Endothelial cell of umbilical vein (primary cell): ENCODE results near the gene ACTR3. TPM values are rescaled to one million over a fixed set of nuclear protein-coding genes. Genes with fewer than 3 reads are reported as not detected.

ENCODE experiments used
- BruUV-seq: library from RNA; stranded (reverse); fragments of 400-500 nt; replicated peaks from 2 replicates; lab custom pipeline; 2021; lab: Mats Ljungman, UMichigan
- CTCF ChIA-PET: fragments of 300-600, 350-600 bp; sonication (Branson Sonifier 250); formaldehyde crosslinking; loops from one replicate; lab custom pipeline; 2021; ENCODE audit warnings: antibody characterized with exemption, inconsistent platforms; lab: Charles Lee
- POLR2A ChIA-PET: fragments of 300-600, 350-600 bp; sonication (Branson Sonifier 250); formaldehyde crosslinking; loops from one replicate; lab custom pipeline; 2021; ENCODE audit warnings: antibody characterized with exemption, inconsistent platforms; lab: Charles Lee
- DNase-seq: peaks from one replicate; pipeline ENCODE4 v3.0.0-alpha.2; 2011; ENCODE audit warnings: low read depth, low spot score
- FAIRE-seq: peaks from 2 replicates; lab custom pipeline; 2011; peaks lifted over from hg19 to GRCh38; lab: Jason Lieb, UNC
- H2AFZ ChIP-seq: 2 replicates; pipeline ENCODE4 v1.6.0; 2012; ENCODE audit warnings: low read depth, low read length, control low read depth, inconsistent platforms
- H3K27ac ChIP-seq: 2 replicates; pipeline ENCODE4 v1.5.1; 2011; ENCODE audit warnings: low read depth, mild to moderate bottlenecking, control low read depth, low read length, moderate library complexity; ENCODE audit not compliant: insufficient read depth
- H3K27me3 ChIP-seq, 2 experiments: 2 replicates each; pipeline versions ENCODE4 v1.6.0 to v1.6.1; 2011; ENCODE audit warnings: low read length in 2 of 2, mixed read lengths in 1 of 2; ENCODE audit not compliant: control insufficient read depth in 2 of 2, insufficient read depth in 2 of 2
- H3K36me3 ChIP-seq, 2 experiments: 2 replicates in 1 of 2; 3 replicates in 1 of 2; pipeline ENCODE4 v1.5.1; 2011; ENCODE audit warnings: low read length in 2 of 2, mild to moderate bottlenecking in 1 of 2, moderate library complexity in 1 of 2; ENCODE audit not compliant: control insufficient read depth in 2 of 2, insufficient read depth in 2 of 2; ENCODE audit errors: extremely low read depth in 1 of 2
- H3K4me1 ChIP-seq: 3 replicates; pipeline ENCODE4 v1.5.1; 2011; ENCODE audit warnings: mild to moderate bottlenecking, low read length; ENCODE audit not compliant: control insufficient read depth, insufficient read depth; ENCODE audit errors: extremely low read depth
- H3K4me2 ChIP-seq: 2 replicates; pipeline ENCODE4 v1.6.1; 2011; ENCODE audit warnings: low read length, control low read depth, mixed read lengths; ENCODE audit not compliant: insufficient read depth
- H3K4me3 ChIP-seq, 3 experiments: fragments of 200-600 bp in 1 of 3; sonication (generic), shearing (Covaris generic) in 1 of 3; replicated peaks in 1 of 3; 2 replicates each; pipeline ENCODE4 v1.5.1; 2011 to 2016; ENCODE audit warnings: control low read depth in 3 of 3, low read length in 3 of 3, mild to moderate bottlenecking in 2 of 3, inconsistent platforms in 1 of 3, low read depth in 1 of 3, moderate library complexity in 1 of 3; ENCODE audit not compliant: insufficient read depth in 1 of 3
- H3K79me2 ChIP-seq: 2 replicates; pipeline ENCODE4 v1.6.0; 2012; ENCODE audit warnings: low read length, inconsistent platforms; ENCODE audit not compliant: control insufficient read depth, insufficient read depth
- H3K9ac ChIP-seq: replicated peaks from 2 replicates; pipeline ENCODE3; 2011; ENCODE audit warnings: low read length, control low read depth; ENCODE audit not compliant: insufficient read depth; ENCODE audit errors: extremely low read depth
- H3K9me1 ChIP-seq: replicated peaks from 3 replicates; pipeline ENCODE4 v1.6.0; 2011; ENCODE audit warnings: mild to moderate bottlenecking, low read length; ENCODE audit not compliant: control insufficient read depth, insufficient read depth; ENCODE audit errors: extremely low read depth
- H3K9me3 ChIP-seq: replicated peaks from 2 replicates; pipeline ENCODE4 v1.5.1; 2012; ENCODE audit warnings: low read length, inconsistent platforms; ENCODE audit not compliant: control insufficient read depth, insufficient read depth
- H4K20me1 ChIP-seq: replicated peaks from 2 replicates; pipeline ENCODE3; 2011; ENCODE audit warnings: mild to moderate bottlenecking, low read length; ENCODE audit not compliant: control insufficient read depth, insufficient read depth; ENCODE audit errors: extremely low read depth
- EZH2 ChIP-seq: IDR thresholded peaks from 2 replicates; pipeline ENCODE4 v1.6.1; 2012; ENCODE audit warnings: borderline replicate concordance, low read depth, mild to moderate bottlenecking, moderate library complexity, low read length, inconsistent platforms; ENCODE audit not compliant: severe bottlenecking
- FOS ChIP-seq: IDR thresholded peaks from 2 replicates; pipeline ENCODE4 v1.6.1; 2011; ENCODE audit warnings: mild to moderate bottlenecking, low read length, moderate library complexity, borderline replicate concordance; ENCODE audit not compliant: insufficient read depth
- GATA2 ChIP-seq: IDR thresholded peaks from 2 replicates; pipeline ENCODE4 v1.7.0; 2011; ENCODE audit warnings: low read depth, mild to moderate bottlenecking, moderate library complexity, mixed read lengths, low read length; ENCODE audit not compliant: insufficient read length, insufficient read depth
- JUN ChIP-seq: IDR thresholded peaks from 2 replicates; pipeline ENCODE4 v1.6.1; 2011; ENCODE audit warnings: borderline replicate concordance, low read depth; ENCODE audit not compliant: insufficient read length, insufficient read depth
- MYC ChIP-seq: IDR thresholded peaks from one replicate; pipeline ENCODE4 v1.6.1; 2011; ENCODE audit warnings: mild to moderate bottlenecking, low read depth, low read length
- POLR2A ChIP-seq: IDR thresholded peaks from 2 replicates; pipeline ENCODE4 v1.6.1; 2012; ENCODE audit warnings: low read depth, mild to moderate bottlenecking, control low read depth, low read length
- POLR2AphosphoS5 ChIP-seq: IDR thresholded peaks from 2 replicates; pipeline ENCODE4 v1.6.1; 2012; ENCODE audit warnings: low read depth, mild to moderate bottlenecking, control low read depth, low read length, moderate library complexity; ENCODE audit not compliant: insufficient read depth
- dilution Hi-C: fragments of 300-500 bp; cut with MboI; formaldehyde crosslinking; loops from one replicate; pipeline ENCODE4 v1.15.0; 2019; ENCODE audit warnings: low sequenced_read_pairs; ENCODE audit not compliant: extremely low pct_ligation_motif_present
- intact Hi-C: fragments of 100-400 bp; cut with micrococcal nuclease; formaldehyde crosslinking; loops from one replicate; pipeline ENCODE4 v1.10.0; 2022
- polyA plus RNA-seq, 4 experiments: library from polyadenylated mRNA; depleted of rRNA in 3 of 4; stranded (reverse) in 3 of 4; unstranded in 1 of 4; fragments of >200 nt; gene quantifications; 2 replicates each; pipeline versions ENCODE4 v1.2.1 to v1.2.3, GENCODE V29; 2011 to 2012; ENCODE audit warnings: missing spikeins in 1 of 4
- total RNA-seq: library from RNA; stranded (reverse); gene quantifications from 2 replicates; pipeline ENCODE4 v1.2.3, GENCODE V29; 2021
- TF ChIP-seq, protein P1 (sequence below), 2 donors: IDR thresholded peaks; 1 replicate in 1 of 2; 2 replicates in 1 of 2; pipeline ENCODE4 v1.5.1; 2011; ENCODE audit warnings: low read length in 2 of 2, mild to moderate bottlenecking in 2 of 2, moderate library complexity in 2 of 2, control low read depth in 1 of 2, inconsistent platforms in 1 of 2, low read depth in 1 of 2; ENCODE audit not compliant: insufficient read depth in 1 of 2; ENCODE audit errors: extremely low read depth in 1 of 2
- TF ChIP-seq, protein P2 (sequence below): IDR thresholded peaks from 2 replicates; pipeline ENCODE4 v1.6.1; 2011; ENCODE audit not compliant: insufficient read depth, insufficient read length

ACTR3 gene
- total and polyA plus RNA-seq, 2 donors (not counting 3 experiments of a cell fraction or from before 2014, with no cell fraction given) = 120 to 401 TPM

DNA sequence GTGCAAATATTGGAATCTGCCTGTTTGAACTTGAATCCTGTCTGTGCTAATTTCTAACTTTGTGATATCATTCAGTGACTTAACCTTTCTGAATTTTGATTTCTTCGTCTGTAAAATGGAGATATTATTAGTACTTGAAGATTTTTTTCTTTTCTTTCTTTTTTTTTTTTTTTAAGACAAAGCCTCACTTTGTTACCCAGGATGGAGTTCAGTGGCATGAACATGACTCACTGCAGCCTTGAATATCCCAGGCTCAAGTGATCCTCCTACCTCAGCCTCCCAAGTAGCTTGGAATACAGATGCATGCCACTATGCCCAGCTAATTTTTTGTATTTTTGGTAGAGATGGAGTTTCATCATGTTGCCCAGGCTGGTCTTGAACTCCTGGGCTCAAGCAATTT, 28.3 kb downstream of the ACTR3 start:
- intact Hi-C loops = no loop called here
- H3K4me3 ChIP-seq = no peak overlapping the region
- peaks cover 99% of the 10 kb centered on the region for H3K79me2 ChIP-seq
- POLR2A ChIA-PET = no interaction called here
- no peak overlapping the region for H3K9ac ChIP-seq
- H3K36me3 ChIP-seq = peaks cover 4 to 19% of the 10 kb centered on the region in 2 experiments
- H3K9me3 ChIP-seq = no peaks in the 10 kb centered on the region
- no peak overlapping the region for H3K4me2 ChIP-seq
- dilution Hi-C loops = no loop called here
- no peak for DNase-seq
- no peaks in the 10 kb centered on the region for H3K27me3 ChIP-seq
- CTCF ChIA-PET = no interaction called here
- TF ChIP-seq MYC (no peak), POLR2A (no peak), EZH2 (no peak), FOS (no peak), GATA2 (no peak), JUN (no peak), POLR2AphosphoS5 (no peak)
- TF ChIP-seq, protein P1, sequence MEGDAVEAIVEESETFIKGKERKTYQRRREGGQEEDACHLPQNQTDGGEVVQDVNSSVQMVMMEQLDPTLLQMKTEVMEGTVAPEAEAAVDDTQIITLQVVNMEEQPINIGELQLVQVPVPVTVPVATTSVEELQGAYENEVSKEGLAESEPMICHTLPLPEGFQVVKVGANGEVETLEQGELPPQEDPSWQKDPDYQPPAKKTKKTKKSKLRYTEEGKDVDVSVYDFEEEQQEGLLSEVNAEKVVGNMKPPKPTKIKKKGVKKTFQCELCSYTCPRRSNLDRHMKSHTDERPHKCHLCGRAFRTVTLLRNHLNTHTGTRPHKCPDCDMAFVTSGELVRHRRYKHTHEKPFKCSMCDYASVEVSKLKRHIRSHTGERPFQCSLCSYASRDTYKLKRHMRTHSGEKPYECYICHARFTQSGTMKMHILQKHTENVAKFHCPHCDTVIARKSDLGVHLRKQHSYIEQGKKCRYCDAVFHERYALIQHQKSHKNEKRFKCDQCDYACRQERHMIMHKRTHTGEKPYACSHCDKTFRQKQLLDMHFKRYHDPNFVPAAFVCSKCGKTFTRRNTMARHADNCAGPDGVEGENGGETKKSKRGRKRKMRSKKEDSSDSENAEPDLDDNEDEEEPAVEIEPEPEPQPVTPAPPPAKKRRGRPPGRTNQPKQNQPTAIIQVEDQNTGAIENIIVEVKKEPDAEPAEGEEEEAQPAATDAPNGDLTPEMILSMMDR (IDR thresholded peaks at IDR 0.05; ENCODE audit: extremely low read depth in 1 of 2, insufficient read depth in 1 of 2, low read depth in 1 of 2, low read length in 2 of 2) = no peak
- TF ChIP-seq, protein P2, sequence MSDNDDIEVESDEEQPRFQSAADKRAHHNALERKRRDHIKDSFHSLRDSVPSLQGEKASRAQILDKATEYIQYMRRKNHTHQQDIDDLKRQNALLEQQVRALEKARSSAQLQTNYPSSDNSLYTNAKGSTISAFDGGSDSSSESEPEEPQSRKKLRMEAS = no peak
- no peaks in the 10 kb centered on the region for H3K4me1 ChIP-seq
- peaks cover 19% of the 10 kb centered on the region for H4K20me1 ChIP-seq
- no peak overlapping the region for H2AFZ ChIP-seq
- H3K27ac ChIP-seq = no peak overlapping the region
- no peaks in the 10 kb centered on the region for H3K9me1 ChIP-seq
- BruUV-seq = no TSS peak
- FAIRE-seq = no peak
